PC-3 (cell line): ENCODE results near the gene PIEZO2.

ENCODE experiments used
- EZH2 ChIP-seq: fragments of 300-600 bp; sonication (generic); IDR thresholded peaks from one replicate; pipeline ENCODE4 v1.6.1; 2017; ENCODE audit warnings: antibody characterized with exemption, mild to moderate bottlenecking, low read length; ENCODE audit not compliant: unreplicated experiment
- EZH2phosphoT487 ChIP-seq: fragments of 300-600 bp; sonication (generic); IDR thresholded peaks from 2 replicates; pipeline ENCODE4 v1.6.1; 2018; ENCODE audit warnings: mild to moderate bottlenecking, antibody characterized with exemption, low read length, borderline replicate concordance
- TF ChIP-seq, protein P1 (sequence below): fragments of 300-600 bp; sonication (generic); conservative IDR thresholded peaks from 2 replicates; pipeline ENCODE4 v1.5.1; 2017; ENCODE audit warnings: antibody characterized with exemption, low read depth, mild to moderate bottlenecking, low read length

DNA sequence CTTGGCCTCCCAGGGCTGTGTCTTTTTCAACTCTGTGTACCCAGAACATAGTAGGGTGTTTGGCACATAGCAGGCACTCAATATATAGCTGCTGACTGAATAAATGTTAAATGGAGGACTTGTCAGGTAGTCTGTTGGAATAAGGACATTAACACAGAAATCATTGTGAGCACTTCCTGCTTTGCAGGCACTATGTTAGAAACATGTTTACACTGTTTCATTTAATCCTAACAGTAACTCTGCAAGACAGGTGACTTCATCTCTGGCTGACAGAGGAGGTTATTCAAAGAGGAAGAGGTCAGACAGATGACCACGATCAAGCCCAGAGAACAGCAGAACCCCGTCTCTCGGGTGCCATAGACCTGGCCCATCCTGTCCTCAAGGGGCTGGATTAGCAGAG, 28.0 kb upstream of the PIEZO2 start:
- TF ChIP-seq, protein P1, sequence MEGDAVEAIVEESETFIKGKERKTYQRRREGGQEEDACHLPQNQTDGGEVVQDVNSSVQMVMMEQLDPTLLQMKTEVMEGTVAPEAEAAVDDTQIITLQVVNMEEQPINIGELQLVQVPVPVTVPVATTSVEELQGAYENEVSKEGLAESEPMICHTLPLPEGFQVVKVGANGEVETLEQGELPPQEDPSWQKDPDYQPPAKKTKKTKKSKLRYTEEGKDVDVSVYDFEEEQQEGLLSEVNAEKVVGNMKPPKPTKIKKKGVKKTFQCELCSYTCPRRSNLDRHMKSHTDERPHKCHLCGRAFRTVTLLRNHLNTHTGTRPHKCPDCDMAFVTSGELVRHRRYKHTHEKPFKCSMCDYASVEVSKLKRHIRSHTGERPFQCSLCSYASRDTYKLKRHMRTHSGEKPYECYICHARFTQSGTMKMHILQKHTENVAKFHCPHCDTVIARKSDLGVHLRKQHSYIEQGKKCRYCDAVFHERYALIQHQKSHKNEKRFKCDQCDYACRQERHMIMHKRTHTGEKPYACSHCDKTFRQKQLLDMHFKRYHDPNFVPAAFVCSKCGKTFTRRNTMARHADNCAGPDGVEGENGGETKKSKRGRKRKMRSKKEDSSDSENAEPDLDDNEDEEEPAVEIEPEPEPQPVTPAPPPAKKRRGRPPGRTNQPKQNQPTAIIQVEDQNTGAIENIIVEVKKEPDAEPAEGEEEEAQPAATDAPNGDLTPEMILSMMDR = no peak
- TF ChIP-seq EZH2 = no peak
- TF ChIP-seq EZH2phosphoT487 = no peak
